PC-3 (cell line): ENCODE data around the gene PCNX2. TPM values are rescaled to one million over a fixed set of nuclear protein-coding genes. Genes with fewer than 3 reads are reported as not detected.
A peak's percentile ranks its signal among the peaks of the same experiment; 100 is the strongest.

Experiments
- ATAC-seq: fragments of 200-7000 bp; cut with Tn5 transposase; 2 replicates; pipeline ENCODE4 v1.9.1; 2020; ENCODE audit warnings: mild to moderate bottlenecking, moderate library complexity
- BruUV-seq: library from RNA; stranded (reverse); fragments of 400-500 nt; replicated peaks from 2 replicates; lab custom pipeline; 2021; lab: Mats Ljungman, UMichigan
- CTCF ChIA-PET: fragments of 300-600 bp; sonication (Branson Sonifier 250); formaldehyde crosslinking; loops from one replicate; lab custom pipeline; 2022; ENCODE audit warnings: antibody characterized with exemption; lab: Charles Lee
- POLR2A ChIA-PET: fragments of 300-600 bp; sonication (Branson Sonifier 250); formaldehyde crosslinking; loops from one replicate; lab custom pipeline; 2022; ENCODE audit warnings: antibody characterized with exemption; ENCODE audit not compliant: unreplicated experiment; lab: Charles Lee
- DNase-seq: peaks from one replicate; pipeline ENCODE4 v3.0.0-alpha.2; 2015
- H2AFZ ChIP-seq: fragments of 300-600 bp; sonication (generic); 2 replicates; pipeline ENCODE4 v1.6.0; 2016; ENCODE audit warnings: antibody characterized with exemption, low read length
- H3F3A ChIP-seq: fragments of 300-600 bp; sonication (generic); one replicate; pipeline ENCODE4 v1.6.0; 2017; ENCODE audit warnings: antibody characterized with exemption, low read length, control low read depth, mild to moderate bottlenecking; ENCODE audit not compliant: unreplicated experiment
- H3K27ac ChIP-seq: fragments of 300-600 bp; sonication (generic); 2 replicates; pipeline ENCODE4 v1.5.1; 2016; ENCODE audit warnings: mild to moderate bottlenecking, low read length
- H3K27me3 ChIP-seq: fragments of 300-600 bp; sonication (generic); 2 replicates; pipeline ENCODE4 v1.6.1; 2016; ENCODE audit warnings: low read length, mixed read lengths
- H3K36me3 ChIP-seq: fragments of 300-600 bp; sonication (generic); 2 replicates; pipeline ENCODE4 v1.6.1; 2016; ENCODE audit warnings: low read depth, mixed run types, low read length, mixed read lengths
- H3K4me1 ChIP-seq: fragments of 300-600 bp; sonication (generic); 2 replicates; pipeline ENCODE4 v1.5.1; 2016; ENCODE audit warnings: low read length; ENCODE audit not compliant: insufficient read depth
- H3K4me2 ChIP-seq: fragments of 300-600 bp; sonication (generic); 2 replicates; pipeline ENCODE4 v1.6.0; 2016; ENCODE audit warnings: low read length
- H3K4me3 ChIP-seq: fragments of 300-600 bp; sonication (generic); 2 replicates; pipeline ENCODE4 v1.5.1; 2016; ENCODE audit warnings: mild to moderate bottlenecking, low read length, mixed read lengths
- H3K79me2 ChIP-seq: fragments of 300-600 bp; sonication (generic); 2 replicates; pipeline ENCODE4 v1.6.1; 2017; ENCODE audit warnings: low read length, mixed read lengths
- H3K9ac ChIP-seq: fragments of 300-600 bp; sonication (generic); 2 replicates; pipeline ENCODE4 v1.6.0; 2016; ENCODE audit warnings: mild to moderate bottlenecking, low read length
- H3K9me2 ChIP-seq: fragments of 300-600 bp; sonication (generic); replicated peaks from 2 replicates; pipeline ENCODE4 v1.6.1; 2016; ENCODE audit warnings: mixed run types, low read length, mixed read lengths
- H3K9me3 ChIP-seq: fragments of 300-600 bp; sonication (generic); 2 replicates; pipeline ENCODE4 v1.6.1; 2016; ENCODE audit warnings: low read length, mixed read lengths
- H4K20me1 ChIP-seq: fragments of 300-600 bp; sonication (generic); 2 replicates; pipeline ENCODE4 v1.6.1; 2016; ENCODE audit warnings: low read length, mixed read lengths
- EZH2 ChIP-seq: fragments of 300-600 bp; sonication (generic); IDR thresholded peaks from one replicate; pipeline ENCODE4 v1.6.1; 2017; ENCODE audit warnings: antibody characterized with exemption, mild to moderate bottlenecking, low read length; ENCODE audit not compliant: unreplicated experiment
- EZH2phosphoT487 ChIP-seq: fragments of 300-600 bp; sonication (generic); IDR thresholded peaks from 2 replicates; pipeline ENCODE4 v1.6.1; 2018; ENCODE audit warnings: mild to moderate bottlenecking, antibody characterized with exemption, low read length, borderline replicate concordance
- intact Hi-C: fragments of 100-400 bp; cut with micrococcal nuclease; formaldehyde crosslinking; loops from 2 replicates; pipeline ENCODE4 v1.9.0; 2023
- total RNA-seq: library from RNA; depleted of rRNA; stranded (reverse); fragments of >200 nt; gene quantifications from 2 replicates; pipeline ENCODE4 v1.2.3, GENCODE V29; 2014
- TF ChIP-seq, protein P1 (sequence below): fragments of 300-600 bp; sonication (generic); conservative IDR thresholded peaks from 2 replicates; pipeline ENCODE4 v1.5.1; 2017; ENCODE audit warnings: antibody characterized with exemption, low read depth, mild to moderate bottlenecking, low read length

PCNX2 gene
- total RNA-seq, 1 experiment from 2014 or later: 17.3 TPM

GRCh38 chr1:233281711-233282581, 13.6 kb downstream of the PCNX2 start:
- no peak overlapping the region for H3K27ac ChIP-seq
- H3K9ac ChIP-seq: no peak overlapping the region
- no peaks in the 10 kb centered on the region for H3F3A ChIP-seq
- 0 out of 2 replicates have a peak, but pooled peaks cover 8% of the 10 kb centered on the region for H4K20me1 ChIP-seq
- ATAC-seq: peak; percentile 38; the same call in 1 of the 2 replicates
- H3K9me3 ChIP-seq: no peaks in the 10 kb centered on the region
- DNase-seq: peak; percentile 16
- no peak overlapping the region for H2AFZ ChIP-seq
- no peak overlapping the region for H3K4me3 ChIP-seq
- BruUV-seq: no TSS peak
- intact Hi-C loops: no loop called here
- TF ChIP-seq, protein P1, sequence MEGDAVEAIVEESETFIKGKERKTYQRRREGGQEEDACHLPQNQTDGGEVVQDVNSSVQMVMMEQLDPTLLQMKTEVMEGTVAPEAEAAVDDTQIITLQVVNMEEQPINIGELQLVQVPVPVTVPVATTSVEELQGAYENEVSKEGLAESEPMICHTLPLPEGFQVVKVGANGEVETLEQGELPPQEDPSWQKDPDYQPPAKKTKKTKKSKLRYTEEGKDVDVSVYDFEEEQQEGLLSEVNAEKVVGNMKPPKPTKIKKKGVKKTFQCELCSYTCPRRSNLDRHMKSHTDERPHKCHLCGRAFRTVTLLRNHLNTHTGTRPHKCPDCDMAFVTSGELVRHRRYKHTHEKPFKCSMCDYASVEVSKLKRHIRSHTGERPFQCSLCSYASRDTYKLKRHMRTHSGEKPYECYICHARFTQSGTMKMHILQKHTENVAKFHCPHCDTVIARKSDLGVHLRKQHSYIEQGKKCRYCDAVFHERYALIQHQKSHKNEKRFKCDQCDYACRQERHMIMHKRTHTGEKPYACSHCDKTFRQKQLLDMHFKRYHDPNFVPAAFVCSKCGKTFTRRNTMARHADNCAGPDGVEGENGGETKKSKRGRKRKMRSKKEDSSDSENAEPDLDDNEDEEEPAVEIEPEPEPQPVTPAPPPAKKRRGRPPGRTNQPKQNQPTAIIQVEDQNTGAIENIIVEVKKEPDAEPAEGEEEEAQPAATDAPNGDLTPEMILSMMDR: no peak
- TF ChIP-seq EZH2 (no peak), EZH2phosphoT487 (no peak)
- no peaks in the 10 kb centered on the region for H3K9me2 ChIP-seq
- ChIA-PET CTCF (no interaction called here), POLR2A (no interaction called here)
- H3K27me3 ChIP-seq: no peaks in the 10 kb centered on the region
- no peak overlapping the region for H3K4me2 ChIP-seq
- no peaks in the 10 kb centered on the region for H3K4me1 ChIP-seq
- 0 out of 2 replicates have a peak, but pooled peaks cover 2% of the 10 kb centered on the region for H3K36me3 ChIP-seq
- H3K79me2 ChIP-seq: peaks cover 31% of the 10 kb centered on the region

GRCh38 chr1:233279971-233280370, 15.6 kb downstream of the PCNX2 start:
- no peaks in the 10 kb centered on the region for H3K4me1 ChIP-seq
- ChIA-PET CTCF (no interaction called here), POLR2A (no interaction called here)
- H3K79me2 ChIP-seq: peaks cover 22% of the 10 kb centered on the region; the same call in 1 of the 2 replicates
- H2AFZ ChIP-seq: no peak overlapping the region
- H3K4me3 ChIP-seq: no peak overlapping the region
- H3K9me2 ChIP-seq: no peaks in the 10 kb centered on the region
- TF ChIP-seq EZH2: no peak
- TF ChIP-seq, protein P1: no peak
- TF ChIP-seq EZH2phosphoT487: no peak
- ATAC-seq: no peak
- H3K36me3 ChIP-seq: no peaks in the 10 kb centered on the region
- no peaks in the 10 kb centered on the region for H3K9me3 ChIP-seq
- H3F3A ChIP-seq: no peaks in the 10 kb centered on the region
- H3K4me2 ChIP-seq: no peak overlapping the region
- intact Hi-C loops: no loop called here
- DNase-seq: no peak
- H3K27ac ChIP-seq: no peak overlapping the region
- H3K9ac ChIP-seq: no peak overlapping the region
- H4K20me1 ChIP-seq: 0 out of 2 replicates have a peak, but pooled peaks cover 8% of the 10 kb centered on the region
- H3K27me3 ChIP-seq: no peaks in the 10 kb centered on the region
- no TSS peak for BruUV-seq
